ENCODE data around the gene A4GALT. TPM values are rescaled to one million over a fixed set of nuclear protein-coding genes. Genes with fewer than 3 reads are reported as not detected.
A peak's percentile ranks its signal among the peaks of the same experiment; 100 is the strongest.
"Not testable (repeated sequence)": the region's sequence is repeated elsewhere in the genome, so short reads cannot be mapped to it uniquely, and the experiment has no call there.

A4GALT gene
- total RNA-seq, 1 experiment from 2014 or later: 17.9 TPM

GRCh38 chr22:42750421-42750820 lies 29.8 kb upstream of the A4GALT start:
- H3K27me3 ChIP-seq: not testable (repeated sequence)
- DNase-seq: peak; percentile 25

GRCh38 chr22:42747701-42748513 lies 27.2 kb upstream of the A4GALT start:
- Histone ChIP-seq H3K27me3 (no peaks in the 10 kb centered on the region), H3K36me3 (peaks cover 20% of the 10 kb centered on the region), H3K9me3 (no peaks in the 10 kb centered on the region), H3K4me3 (no peak overlapping the region)
- DNase-seq: peak; percentile 58

More at GRCh38 chr22:42750421-42750820, 29.8 kb upstream of the A4GALT start:
- Histone ChIP-seq H3K4me3 (peak overlapping the region; percentile 50), H3K36me3 (peaks cover 13% of the 10 kb centered on the region)
- H3K9me3 ChIP-seq: not testable (repeated sequence)

- DNase-seq: peak; percentile 70
- Histone ChIP-seq H3K4me3 (no peak overlapping the region), H3K36me3 (peaks cover 20% of the 10 kb centered on the region), H3K27me3 (no peaks in the 10 kb centered on the region), H3K9me3 (no peaks in the 10 kb centered on the region)
Measured at GRCh38 chr22:42745118-42745517, 24.4 kb upstream of the A4GALT start.

- no peaks in the 10 kb centered on the region for H3K9me3 ChIP-seq
- DNase-seq: peak; percentile 96
- H3K4me3 ChIP-seq: no peak overlapping the region
- no peaks in the 10 kb centered on the region for H3K27me3 ChIP-seq
- peaks cover 20% of the 10 kb centered on the region for H3K36me3 ChIP-seq
Measured at GRCh38 chr22:42743501-42743991, 22.9 kb upstream of the A4GALT start.

- H3K36me3 ChIP-seq: peaks cover 20% of the 10 kb centered on the region
- H3K27me3 ChIP-seq: no peaks in the 10 kb centered on the region
- no peak for DNase-seq
- H3K4me3 ChIP-seq: no peak overlapping the region
- H3K9me3 ChIP-seq: no peaks in the 10 kb centered on the region
Measured at GRCh38 chr22:42742940-42743339, 22.3 kb upstream of the A4GALT start.

- H3K9me3 ChIP-seq, H3K27me3 ChIP-seq, DNase-seq, H3K4me3 ChIP-seq, H3K36me3 ChIP-seq: not testable (repeated sequence)
Measured at GRCh38 chr22:42740320-42740719, 19.6 kb upstream of the A4GALT start.

- no peak for DNase-seq
- Histone ChIP-seq H3K36me3 (no peaks in the 10 kb centered on the region), H3K4me3 (no peak overlapping the region), H3K9me3 (no peaks in the 10 kb centered on the region), H3K27me3 (no peaks in the 10 kb centered on the region)
Measured at GRCh38 chr22:42734406-42734805, 13.7 kb upstream of the A4GALT start.

- not testable (repeated sequence) for H3K36me3 ChIP-seq, H3K4me3 ChIP-seq, H3K9me3 ChIP-seq, H3K27me3 ChIP-seq, DNase-seq
Measured at GRCh38 chr22:42733394-42733793, 12.7 kb upstream of the A4GALT start.

GRCh38 chr22:42732081-42732480 lies 11.4 kb upstream of the A4GALT start:
- no peaks in the 10 kb centered on the region for H3K27me3 ChIP-seq
- no peak for DNase-seq
- no peak overlapping the region for H3K4me3 ChIP-seq
- no peaks in the 10 kb centered on the region for H3K36me3 ChIP-seq
- no peaks in the 10 kb centered on the region for H3K9me3 ChIP-seq

GRCh38 chr22:42726811-42727210 lies 6.1 kb upstream of the A4GALT start:
- H3K9me3 ChIP-seq: no peaks in the 10 kb centered on the region
- no peaks in the 10 kb centered on the region for H3K27me3 ChIP-seq

GRCh38 chr22:42725606-42726355 lies 5.1 kb upstream of the A4GALT start:
- H3K4me3 ChIP-seq: no peak overlapping the region
- H3K9me3 ChIP-seq: no peaks in the 10 kb centered on the region
- no peak for DNase-seq

More at GRCh38 chr22:42726811-42727210, 6.1 kb upstream of the A4GALT start:
- H3K36me3 ChIP-seq: no peaks in the 10 kb centered on the region
- H3K4me3 ChIP-seq: no peak overlapping the region
- no peak for DNase-seq

GRCh38 chr22:42724062-42724461 lies 3.4 kb upstream of the A4GALT start:
- DNase-seq: no peak
- no peaks in the 10 kb centered on the region for H3K9me3 ChIP-seq
- H3K27me3 ChIP-seq: no peaks in the 10 kb centered on the region
- H3K36me3 ChIP-seq: peaks cover 1% of the 10 kb centered on the region; the same call in 1 of the 2 replicates
- no peak overlapping the region for H3K4me3 ChIP-seq

More at GRCh38 chr22:42725606-42726355, 5.1 kb upstream of the A4GALT start:
- no peaks in the 10 kb centered on the region for H3K27me3 ChIP-seq
- no peaks in the 10 kb centered on the region for H3K36me3 ChIP-seq

- Histone ChIP-seq H3K27me3 (no peaks in the 10 kb centered on the region), H3K4me3 (peak overlapping the region; percentile 62), H3K36me3 (peaks cover 6% of the 10 kb centered on the region; the same call in 1 of the 2 replicates), H3K9me3 (no peaks in the 10 kb centered on the region)
- no peak for DNase-seq
Measured at GRCh38 chr22:42721045-42721434, 370 bp upstream of the A4GALT start.

- no peaks in the 10 kb centered on the region for H3K9me3 ChIP-seq
- no peaks in the 10 kb centered on the region for H3K27me3 ChIP-seq
- peak overlapping the region; percentile 62 for H3K4me3 ChIP-seq
- peaks cover 6% of the 10 kb centered on the region; the same call in 1 of the 2 replicates for H3K36me3 ChIP-seq
- DNase-seq: no peak
Measured at GRCh38 chr22:42719656-42720262, 911 bp downstream of the A4GALT start.

GRCh38 chr22:42719133-42719532 lies 1.5 kb downstream of the A4GALT start:
- no peaks in the 10 kb centered on the region for H3K9me3 ChIP-seq
- peaks cover 6% of the 10 kb centered on the region; the same call in 1 of the 2 replicates for H3K36me3 ChIP-seq
- H3K4me3 ChIP-seq: peak overlapping the region; percentile 62
- no peak for DNase-seq
- H3K27me3 ChIP-seq: no peaks in the 10 kb centered on the region

- Histone ChIP-seq H3K27me3 (no peaks in the 10 kb centered on the region), H3K4me3 (no peak overlapping the region), H3K9me3 (no peaks in the 10 kb centered on the region), H3K36me3 (peaks cover 14% of the 10 kb centered on the region)
- no peak for DNase-seq
Measured at GRCh38 chr22:42717197-42717928, 3.3 kb downstream of the A4GALT start.

Measured in MG63 (cell line).